Lower lobe of right lung (tissue), 2 donors: ENCODE data around the gene ZBTB32. TPM values are rescaled to one million over a fixed set of nuclear protein-coding genes. Genes with fewer than 3 reads are reported as not detected.

Source experiments
- ATAC-seq, 2 donors: fragments of 200-7000 bp; cut with Tn5 transposase; one replicate each; pipeline ENCODE4 v1.9.1; 2020 to 2022; ENCODE audit warnings: mild to moderate bottlenecking in 2 of 2, moderate library complexity in 2 of 2
- DNase-seq: peaks from one replicate; pipeline ENCODE4 v3.0.0-alpha.2; 2020
- H3K27ac ChIP-seq: fragments of 200-600 bp; one replicate; pipeline ENCODE4 v1.8.0; 2022
- H3K27me3 ChIP-seq: fragments of 200-600 bp; one replicate; pipeline ENCODE4 v1.8.0; 2022; ENCODE audit warnings: low read depth
- H3K36me3 ChIP-seq: fragments of 200-600 bp; one replicate; pipeline ENCODE4 v1.8.0; 2022; ENCODE audit warnings: mild to moderate bottlenecking
- H3K4me1 ChIP-seq: fragments of 200-600 bp; one replicate; pipeline ENCODE4 v1.8.0; 2022
- H3K4me3 ChIP-seq: fragments of 200-600 bp; one replicate; pipeline ENCODE4 v1.8.0; 2022; ENCODE audit warnings: mild to moderate bottlenecking
- H3K9me3 ChIP-seq: fragments of 200-600 bp; one replicate; pipeline ENCODE4 v1.8.0; 2022
- CTCF ChIP-seq: fragments of 200-600 bp; IDR thresholded peaks from one replicate; pipeline ENCODE4 v1.8.0; 2022; ENCODE audit warnings: antibody characterized with exemption, mild to moderate bottlenecking
- intact Hi-C: fragments of 100-400 bp; cut with DNase I; formaldehyde crosslinking; loops from one replicate; pipeline ENCODE4 v1.11.0; 2022
- total RNA-seq: library from RNA; stranded (reverse); fragmentation: NEBNext Ultra II Directional; extraction: Animal tissue kit (Norgen Biotek cat#: 25700); gene quantifications from one replicate; pipeline ENCODE4 v1.2.1, GENCODE V29; 2021
- donor health status: DM: no; HTN: yes; CAD: no; lungs with severe emphysema.

The ZBTB32 gene
- total RNA-seq, 1 donor from 2014 or later = 0.21 TPM

DNA sequence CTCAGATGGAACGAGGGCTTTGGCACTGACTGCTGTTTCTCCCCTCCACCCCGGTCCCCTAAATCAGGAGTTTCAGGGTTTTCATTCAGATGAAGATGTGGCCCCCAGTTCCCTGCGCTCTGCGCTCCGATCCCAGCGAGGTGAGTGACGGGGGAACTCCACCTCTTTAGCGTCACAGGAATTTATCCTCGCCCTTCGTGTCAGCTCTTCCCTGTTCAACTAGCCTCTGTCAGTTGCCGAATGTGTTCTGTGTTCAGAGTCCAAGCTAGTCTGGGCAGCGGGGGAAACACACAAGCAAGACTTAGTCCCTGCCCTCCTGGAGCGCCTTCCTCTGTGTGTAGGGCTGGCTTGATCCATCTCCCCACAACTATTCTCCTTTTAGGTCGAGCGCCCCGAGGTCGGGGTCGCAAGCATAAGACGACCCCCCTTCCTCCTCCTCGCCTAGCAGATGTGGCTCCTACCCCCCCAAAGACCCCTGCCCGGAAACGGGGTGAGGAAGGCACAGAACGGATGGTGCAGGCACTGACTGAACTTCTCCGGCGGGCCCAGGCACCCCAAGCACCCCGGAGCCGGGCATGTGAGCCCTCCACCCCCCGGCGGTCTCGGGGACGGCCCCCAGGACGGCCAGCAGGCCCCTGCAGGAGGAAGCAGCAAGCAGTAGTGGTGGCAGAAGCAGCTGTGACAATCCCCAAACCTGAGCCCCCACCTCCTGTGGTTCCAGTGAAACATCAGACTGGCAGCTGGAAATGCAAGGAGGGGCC, 15.2 kb downstream of the ZBTB32 start:
- no peak for ATAC-seq
- Histone ChIP-seq H3K36me3 (peaks cover 44% of the 10 kb centered on the region), H3K4me1 (peaks cover 26% of the 10 kb centered on the region), H3K9me3 (no peaks in the 10 kb centered on the region), H3K27me3 (no peaks in the 10 kb centered on the region), H3K4me3 (peak overlapping the region; percentile 88), H3K27ac (peak overlapping the region; percentile 85)
- TF ChIP-seq CTCF = no peak
- DNase-seq = no peak
- intact Hi-C loops = no loop called here

- peaks cover 26% of the 10 kb centered on the region for H3K4me1 ChIP-seq
- peaks cover 49% of the 10 kb centered on the region for H3K36me3 ChIP-seq
- intact Hi-C loops = no loop called here
- ATAC-seq (no peak), DNase-seq (no peak)
- no peak overlapping the region for H3K4me3 ChIP-seq
- no peaks in the 10 kb centered on the region for H3K27me3 ChIP-seq
- no peak overlapping the region for H3K27ac ChIP-seq
- no peaks in the 10 kb centered on the region for H3K9me3 ChIP-seq
- no peak for TF ChIP-seq CTCF
Observed at GRCh38 chr19:35720163-35720524, 15.8 kb downstream of the ZBTB32 start.

- no peaks in the 10 kb centered on the region for H3K27me3 ChIP-seq
- H3K36me3 ChIP-seq = peaks cover 54% of the 10 kb centered on the region
- no peak overlapping the region for H3K27ac ChIP-seq
- no peak for TF ChIP-seq CTCF
- no peaks in the 10 kb centered on the region for H3K9me3 ChIP-seq
- ATAC-seq (no peak), DNase-seq (no peak)
- peaks cover 22% of the 10 kb centered on the region for H3K4me1 ChIP-seq
- intact Hi-C loops = no loop called here
- H3K4me3 ChIP-seq = no peak overlapping the region
Observed at GRCh38 chr19:35720648-35721047, 16.3 kb downstream of the ZBTB32 start.

- intact Hi-C loops = no loop called here
Observed at GRCh38 chr19:35721374-35721773, 17.0 kb downstream of the ZBTB32 start.

DNA sequence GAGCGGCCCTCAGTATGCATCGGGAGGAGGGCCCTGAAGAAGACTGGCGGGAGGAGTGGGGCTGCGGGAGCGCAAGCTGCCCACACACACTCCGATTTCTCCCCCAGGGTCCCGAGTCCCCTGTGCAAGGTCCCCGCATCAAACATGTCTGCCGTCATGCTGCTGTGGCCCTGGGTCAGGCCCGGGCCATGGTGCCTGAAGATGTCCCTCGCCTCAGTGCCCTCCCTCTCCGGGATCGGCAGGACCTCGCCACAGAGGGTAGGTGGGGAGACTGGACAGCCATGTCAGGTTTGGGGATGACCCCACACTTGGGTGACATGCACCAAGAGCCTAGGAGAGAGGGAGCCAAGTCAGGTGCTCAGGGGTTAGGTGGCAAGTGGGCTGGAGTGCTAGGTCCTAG, 18.1 kb downstream of the ZBTB32 start:
- ATAC-seq (no peak), DNase-seq (no peak)
- Histone ChIP-seq H3K36me3 (peaks cover 72% of the 10 kb centered on the region), H3K27ac (no peak overlapping the region), H3K4me3 (no peak overlapping the region), H3K27me3 (no peaks in the 10 kb centered on the region), H3K9me3 (no peaks in the 10 kb centered on the region), H3K4me1 (peaks cover 15% of the 10 kb centered on the region)
- TF ChIP-seq CTCF = no peak
- intact Hi-C loops = no loop called here

More at GRCh38 chr19:35721374-35721773, 17.0 kb downstream of the ZBTB32 start:
- TF ChIP-seq CTCF = no peak
- DNase-seq (no peak), ATAC-seq (no peak)
- Histone ChIP-seq H3K9me3 (no peaks in the 10 kb centered on the region), H3K27me3 (no peaks in the 10 kb centered on the region), H3K4me3 (no peak overlapping the region), H3K36me3 (peaks cover 62% of the 10 kb centered on the region), H3K27ac (no peak overlapping the region), H3K4me1 (peaks cover 15% of the 10 kb centered on the region)
